Amniotic epithelial cell (primary cell): ENCODE results near the gene KCNJ9.

Experiments used
- DNase-seq: peaks from one replicate; pipeline ENCODE4 v3.0.0-alpha.2; 2010; ENCODE audit warnings: low read depth

KCNJ9 gene

GRCh38 chr1:160089883-160090282, 8.5 kb downstream of the KCNJ9 start:
- DNase-seq, result no peak

DNA sequence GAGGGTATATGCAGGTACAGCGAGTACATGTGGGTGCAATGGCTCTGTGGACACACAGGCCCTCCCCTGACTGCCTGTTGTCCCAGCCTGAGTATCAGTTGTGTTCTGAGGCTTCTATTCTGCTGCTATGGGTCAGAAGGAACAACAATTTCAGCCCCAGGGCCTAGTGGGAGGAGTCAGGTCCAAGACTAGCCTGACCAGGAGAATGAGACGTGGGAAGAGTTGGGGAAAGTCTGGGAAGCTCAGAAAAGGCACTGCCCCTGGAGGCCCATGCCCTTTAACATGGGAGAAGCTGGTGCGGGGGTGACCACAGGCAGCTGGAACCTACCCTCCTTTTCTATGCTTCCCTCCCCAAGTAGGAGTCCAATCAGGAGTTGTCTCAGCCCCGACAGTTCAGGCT, 9.4 kb downstream of the KCNJ9 start:
- no peak for DNase-seq

DNA sequence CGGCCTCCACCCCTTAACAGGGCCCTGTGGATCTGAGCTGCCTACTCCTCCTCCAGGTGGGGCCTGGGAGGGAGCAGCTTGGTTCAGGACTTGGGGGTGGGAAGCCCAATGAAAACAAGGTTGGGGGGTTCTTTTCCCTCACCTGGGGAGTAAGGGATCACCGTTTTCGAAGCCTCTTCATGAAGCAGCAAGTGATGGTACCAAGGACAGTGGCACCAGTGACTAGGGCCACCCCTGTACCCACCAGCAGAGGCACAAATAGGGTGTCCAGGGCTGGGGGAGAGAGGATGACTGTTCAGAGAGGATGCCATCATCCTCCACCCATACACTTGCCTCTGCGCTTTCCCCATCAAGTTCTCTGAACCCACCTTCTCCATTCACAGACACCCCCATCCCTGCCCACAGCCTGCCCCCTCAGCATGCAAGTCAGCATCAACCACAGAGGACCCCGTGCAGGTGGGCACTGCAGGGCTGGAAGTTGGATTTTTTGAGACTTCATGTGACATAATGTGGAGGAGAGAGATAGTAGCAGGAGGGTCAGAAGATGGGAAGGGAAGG, 10.4 kb downstream of the KCNJ9 start:
- DNase-seq, result no peak

DNA sequence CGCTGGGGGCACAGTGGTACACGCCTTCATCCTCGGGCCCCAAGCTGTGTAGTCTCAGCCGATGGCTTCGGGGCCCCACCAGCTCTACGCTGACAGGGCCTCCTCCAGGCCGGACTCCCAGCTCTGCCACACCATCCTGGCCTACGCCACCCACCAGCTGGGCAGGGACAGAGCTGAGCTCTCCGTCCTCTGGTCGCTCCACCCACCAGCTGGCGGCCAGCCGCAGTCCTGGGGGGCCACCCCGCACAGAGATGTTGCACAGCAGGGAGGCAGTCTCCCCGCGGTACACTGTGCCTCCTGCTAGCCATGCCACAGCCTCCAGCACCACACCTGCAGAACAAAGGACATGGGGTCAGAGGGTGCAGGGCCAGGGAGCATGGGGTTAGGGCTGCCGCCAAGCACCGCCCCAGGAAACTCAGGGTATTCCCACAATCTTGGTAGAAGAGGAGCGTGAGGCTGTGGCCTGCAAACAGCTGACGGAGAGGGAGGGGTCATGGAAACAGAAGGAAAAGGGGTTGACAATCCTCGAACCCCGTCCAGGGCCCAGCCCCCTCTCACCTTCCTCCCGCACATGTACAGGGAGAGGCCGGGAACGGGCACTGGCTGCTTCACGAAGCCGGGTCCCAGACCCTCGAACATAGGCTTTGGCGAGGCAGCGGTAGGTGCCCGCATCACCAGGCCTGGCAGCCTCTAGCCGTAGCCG, 11.2 kb downstream of the KCNJ9 start:
- DNase-seq, result no peak

GRCh38 chr1:160093069-160093395, 11.7 kb downstream of the KCNJ9 start:
- no peak for DNase-seq

- no peak for DNase-seq
Measured at GRCh38 chr1:160093624-160094290, 12.4 kb downstream of the KCNJ9 start.

- no peak for DNase-seq
Measured at GRCh38 chr1:160094291-160094625, 12.9 kb downstream of the KCNJ9 start.

DNA sequence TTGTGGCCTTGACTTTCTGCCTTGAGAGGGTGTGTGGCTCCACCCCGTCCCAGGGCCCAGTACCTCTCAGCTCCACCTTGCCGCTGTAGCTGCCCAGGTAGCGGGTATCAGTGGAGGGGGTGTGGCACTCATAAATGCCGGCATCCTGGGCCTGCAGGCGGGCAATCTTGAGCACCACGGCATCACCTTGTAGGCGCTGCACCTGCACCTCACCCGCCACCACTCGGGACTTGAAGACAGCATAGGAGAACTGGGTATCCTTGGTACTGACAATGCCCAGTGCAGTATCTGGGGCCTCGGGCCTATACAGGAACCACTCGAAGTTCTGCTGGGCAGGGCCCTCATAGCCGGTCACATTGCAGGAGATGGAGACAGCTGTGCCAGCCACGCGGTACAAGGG, 13.5 kb downstream of the KCNJ9 start:
- no peak for DNase-seq

- no peak for DNase-seq
Measured at GRCh38 chr1:160095382-160096105, 14.2 kb downstream of the KCNJ9 start.

DNA sequence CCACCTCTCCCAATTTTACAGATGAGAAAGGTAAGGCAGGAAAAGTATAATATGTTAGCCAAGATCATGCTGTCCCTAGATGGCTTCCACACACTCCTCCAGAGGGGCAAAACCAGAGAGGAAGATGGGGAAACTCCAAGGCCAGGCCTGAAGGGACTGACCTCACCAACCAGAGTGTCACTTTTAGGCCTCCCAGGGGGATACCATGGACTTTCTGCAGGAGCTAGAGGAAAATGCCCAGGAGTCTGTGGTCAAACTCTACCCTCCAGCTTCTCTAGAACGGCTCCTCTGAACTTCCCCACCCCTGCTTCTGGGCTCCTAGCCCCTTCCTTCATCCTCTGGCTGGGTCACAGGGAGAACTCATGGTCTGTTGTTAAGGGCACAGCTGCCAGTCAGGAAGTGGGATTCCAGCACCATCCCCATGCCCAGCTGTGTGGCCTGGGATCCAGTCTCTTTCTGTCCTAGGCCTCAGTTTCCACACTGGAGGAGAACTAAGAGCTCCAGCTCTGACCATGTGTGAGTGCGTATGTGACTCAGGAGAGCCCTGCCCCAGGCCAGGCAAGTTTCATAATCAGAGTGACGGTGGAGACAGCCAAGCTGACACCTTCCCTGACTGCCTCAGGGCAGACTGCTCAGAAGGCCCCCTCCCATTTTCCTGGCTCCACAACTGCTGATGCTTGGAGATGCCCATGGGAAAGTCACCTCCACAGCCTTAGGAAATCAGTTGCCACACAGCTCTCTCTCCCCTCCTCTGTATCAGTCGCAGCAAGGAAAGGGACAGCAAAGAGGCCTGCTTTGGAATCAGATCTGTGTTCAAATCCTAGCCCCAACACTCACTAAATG, 15.2 kb downstream of the KCNJ9 start:
- DNase-seq, result peak; percentile 43

DNA sequence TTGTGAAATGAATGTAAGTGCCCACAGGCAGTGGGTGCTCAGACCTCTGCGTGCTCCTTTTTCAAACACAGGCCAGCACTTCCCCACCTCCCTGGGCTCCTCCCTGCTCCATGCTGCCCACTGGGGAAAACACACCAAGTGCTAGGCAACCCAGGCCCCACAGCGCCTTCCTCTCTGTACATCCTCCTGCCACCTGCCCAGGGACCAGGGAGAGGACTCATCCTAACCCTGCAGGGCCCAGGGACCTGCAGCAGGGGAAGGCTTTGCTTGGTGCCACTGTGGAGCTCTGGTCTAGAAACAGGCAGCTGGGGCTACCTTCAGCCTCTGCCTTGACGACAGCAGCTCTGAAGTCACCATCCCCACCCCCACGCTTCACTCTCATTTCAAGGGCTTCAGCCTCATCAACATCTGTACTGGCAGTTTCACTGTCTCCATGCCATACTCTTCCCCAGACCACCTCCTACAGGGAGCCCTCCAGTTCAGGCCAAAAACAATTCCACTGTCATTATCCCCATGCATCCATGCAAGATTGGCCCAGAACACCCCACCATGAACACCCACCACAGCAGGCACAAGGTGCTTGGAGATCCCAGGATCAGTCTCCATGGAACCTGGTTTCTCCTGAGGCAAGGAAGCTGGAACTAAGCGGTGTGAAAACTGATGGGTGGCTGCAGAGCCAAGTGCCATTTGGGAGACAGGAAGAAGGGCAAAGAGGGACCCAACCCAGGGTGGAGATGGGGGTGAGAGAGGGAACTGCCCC, 16.0 kb downstream of the KCNJ9 start:
- no peak for DNase-seq

DNA sequence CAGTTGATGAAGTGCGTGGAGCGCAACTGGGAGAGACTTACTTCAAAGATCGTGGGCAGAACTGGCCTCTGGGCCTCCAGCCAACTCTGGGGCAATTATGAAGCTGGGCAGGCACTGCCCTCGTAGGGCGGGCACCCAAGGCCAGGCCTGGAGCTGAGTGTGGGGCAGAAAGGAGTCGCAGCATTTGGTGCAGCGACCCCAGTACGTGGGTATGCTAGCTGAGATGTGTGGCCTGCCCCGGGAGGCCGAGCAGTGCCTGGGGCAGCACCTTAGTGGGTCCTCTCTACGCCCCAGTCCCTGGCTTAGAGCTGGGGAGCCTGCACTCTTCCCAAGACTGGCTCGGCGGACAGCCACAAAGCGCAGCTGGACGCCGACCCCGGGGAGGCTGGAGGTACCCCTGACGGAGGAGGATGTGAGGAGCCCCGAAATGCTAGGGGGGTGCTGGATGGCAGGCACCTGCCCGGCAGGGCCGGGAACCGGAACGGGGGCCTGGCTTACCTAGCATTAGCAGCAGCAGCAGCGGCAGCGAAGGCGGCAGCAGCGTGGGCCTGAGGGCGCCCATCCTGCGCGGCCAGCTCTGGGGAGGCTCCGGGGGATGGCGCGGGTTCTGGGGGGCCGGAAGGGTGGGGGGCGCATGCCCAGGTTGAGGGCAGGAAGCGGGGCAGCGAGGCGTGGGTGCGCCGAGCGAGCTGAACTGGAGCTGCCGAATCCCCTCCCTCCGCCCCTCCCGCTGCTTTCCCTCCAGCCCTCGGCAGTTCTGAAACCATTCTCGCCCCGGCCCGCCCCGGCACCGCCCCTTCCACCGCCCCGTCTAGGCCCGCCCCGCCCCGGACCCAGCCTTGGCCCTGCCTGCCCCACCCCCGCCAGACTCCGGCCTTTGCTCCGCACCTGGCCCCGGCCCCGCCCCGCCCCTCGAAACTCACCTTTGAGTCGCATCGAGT, 16.8 kb downstream of the KCNJ9 start, which contains the start of gene IGSF8:
Gene IGSF8, minus strand, starts transcription at position 709 of the 941 bp plus-strand sequence. Its CDS starts 147 bp downstream, at position 562.
- peak; percentile 60 for DNase-seq

DNA sequence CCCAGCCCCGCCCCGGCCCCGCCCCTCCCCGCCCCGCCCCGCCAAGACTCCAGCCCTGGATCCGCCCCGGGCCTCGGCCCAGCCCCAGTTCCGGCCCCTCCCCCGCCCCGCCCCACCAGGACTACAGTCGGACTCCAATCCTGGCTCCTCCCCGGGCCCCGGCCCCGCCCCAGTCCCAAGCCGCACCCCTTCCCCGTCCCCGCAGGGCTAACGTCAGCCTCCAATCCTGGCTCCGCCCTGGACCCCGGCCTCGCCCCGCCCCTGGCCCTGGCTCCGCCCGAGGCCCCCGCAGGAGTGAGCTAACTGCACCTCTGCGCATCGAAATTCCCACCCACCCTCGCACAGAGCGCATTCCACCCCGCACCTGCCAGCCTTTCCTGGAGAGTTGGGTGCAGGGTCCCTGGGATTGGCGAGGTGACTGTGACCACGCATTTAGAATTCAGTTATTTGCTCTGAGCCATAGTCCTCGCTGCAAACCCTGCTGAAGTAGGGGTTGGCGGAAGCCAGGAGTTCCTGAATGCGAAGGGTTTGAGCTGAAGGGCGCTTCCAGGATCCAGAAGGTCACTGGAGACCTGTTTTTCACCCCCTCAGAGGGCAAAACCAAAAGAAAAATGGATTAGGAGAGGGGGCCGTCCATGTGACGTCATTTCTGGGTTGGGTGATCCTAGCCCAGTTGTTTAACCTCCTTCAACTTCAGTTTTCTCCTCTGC, 17.7 kb downstream of the KCNJ9 start:
- DNase-seq, result peak; percentile 83

DNA sequence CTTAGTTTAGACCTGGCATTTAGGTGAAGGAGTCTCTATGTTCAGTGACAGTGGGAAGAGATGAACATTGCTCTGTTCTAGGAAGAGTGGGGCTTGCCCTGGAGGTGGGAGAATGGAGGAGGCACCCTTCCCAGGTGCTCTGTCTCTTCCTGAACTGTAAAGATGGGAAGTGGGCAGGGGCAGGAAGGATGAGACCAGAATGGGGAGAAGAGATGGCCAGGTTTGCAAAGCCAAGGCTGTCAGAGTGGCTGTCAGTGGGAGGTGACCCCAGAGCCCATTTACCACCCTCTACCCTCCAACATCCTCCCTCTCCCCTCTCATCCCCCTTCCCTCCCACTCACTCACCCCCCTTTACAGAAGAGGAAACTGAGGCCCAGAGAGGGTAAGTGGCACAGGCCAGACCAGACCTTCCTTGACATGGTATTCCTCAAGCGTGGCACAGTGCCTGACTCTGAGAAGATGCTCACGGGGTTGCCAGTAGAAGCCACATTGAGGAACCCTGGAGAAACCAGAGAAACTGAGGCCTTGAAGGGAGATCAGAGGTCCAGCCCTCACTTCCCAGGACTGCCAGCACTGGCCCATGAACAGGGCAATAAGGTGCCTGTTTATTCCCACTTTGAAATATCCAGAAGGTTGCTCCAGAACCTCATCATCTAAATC, 18.5 kb downstream of the KCNJ9 start:
- DNase-seq, result no peak

DNA sequence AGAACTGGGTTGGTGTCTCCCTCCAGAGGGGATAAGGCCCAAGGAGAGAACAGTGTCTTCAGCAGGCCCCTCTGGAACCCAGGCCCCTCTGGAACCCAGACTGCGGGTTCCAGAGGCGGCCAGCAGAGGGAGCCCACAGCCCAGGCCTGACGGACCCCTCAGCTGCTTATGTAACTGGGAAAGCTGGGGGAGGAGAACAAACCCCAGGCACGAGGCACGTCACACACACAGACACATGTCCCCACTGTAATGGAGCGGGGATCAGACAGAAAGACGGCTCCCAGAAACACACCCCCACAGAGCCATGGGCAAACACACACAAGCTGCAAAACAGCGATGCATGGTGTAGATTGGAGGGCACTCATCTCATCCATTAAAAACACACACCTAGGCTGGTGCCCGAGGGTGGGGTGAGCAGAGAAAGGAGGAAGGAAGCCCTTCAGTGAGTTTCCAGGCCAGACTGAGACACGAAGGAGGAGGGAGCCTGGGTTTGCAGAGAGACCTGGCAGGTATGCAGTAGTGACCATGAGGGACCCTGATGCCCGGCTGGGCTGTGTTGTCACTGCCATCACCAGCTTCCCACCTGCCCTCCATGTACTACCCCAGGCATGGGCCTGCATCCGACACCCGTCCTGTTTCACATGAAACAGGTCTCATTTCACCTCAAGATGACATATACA, 19.8 kb downstream of the KCNJ9 start:
- DNase-seq, result peak; percentile 38

DNA sequence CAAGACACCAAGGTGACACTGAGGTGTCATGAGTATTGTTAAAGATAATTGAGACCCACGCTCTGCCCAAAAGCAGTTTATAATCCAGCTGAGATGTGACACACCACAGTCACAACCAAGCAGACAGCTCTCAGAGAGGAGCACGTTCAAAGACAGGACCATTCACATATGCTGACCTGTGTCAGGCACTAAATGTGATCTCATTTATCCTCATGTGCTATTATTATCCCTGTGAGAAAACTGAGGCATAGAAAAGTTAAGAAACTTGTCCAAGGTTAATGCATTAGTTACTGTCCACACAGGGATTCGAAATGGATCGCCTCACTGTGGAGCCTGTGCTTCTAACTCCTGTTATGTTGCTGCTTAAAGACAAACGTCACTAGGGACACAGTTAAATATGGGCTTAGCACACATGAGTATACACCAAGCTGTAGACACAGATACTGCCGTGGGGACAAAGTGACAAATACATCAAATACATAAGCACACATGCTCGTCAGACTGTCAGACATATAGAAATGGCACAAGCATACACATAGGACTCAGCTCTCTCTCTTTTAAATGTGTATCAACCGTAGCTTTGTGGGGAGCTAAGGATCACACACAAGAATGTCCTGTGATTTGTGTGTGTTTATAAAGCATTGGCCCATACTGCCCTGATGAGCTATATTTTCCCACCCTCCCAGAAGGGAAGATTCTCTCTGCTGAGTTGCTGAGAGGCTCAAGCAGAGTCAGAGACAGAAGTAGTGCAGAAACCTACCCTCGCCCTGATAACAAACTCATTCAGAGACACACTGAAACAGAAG, 20.6 kb downstream of the KCNJ9 start:
- peak; percentile 27 for DNase-seq

- no peak for DNase-seq
Measured at GRCh38 chr1:160103658-160104408, 22.5 kb downstream of the KCNJ9 start.
